GM23338 (cell line): ENCODE data around the gene IZUMO3. TPM values are rescaled to one million over a fixed set of nuclear protein-coding genes. Genes with fewer than 3 reads are reported as not detected.

Experiments used
- ATAC-seq: fragments of 200-7000 bp; cut with Tn5 transposase; 3 replicates; pipeline ENCODE4 v1.9.1; 2020
- DNase-seq: peaks from one replicate; pipeline ENCODE4 v3.0.0-alpha.2; 2015; ENCODE audit warnings: low spot score
- H2AFZ ChIP-seq: fragments of 200-600 bp; sonication (generic); 2 replicates; pipeline ENCODE4 v1.8.0; 2016; ENCODE audit warnings: antibody characterized with exemption, mild to moderate bottlenecking, moderate library complexity
- H3F3A ChIP-seq: fragments of 200-600 bp; sonication (generic); replicated peaks from 2 replicates; pipeline ENCODE4 v1.8.0; 2017; ENCODE audit warnings: antibody characterized with exemption, mixed run types, low read depth
- H3K27ac ChIP-seq: fragments of 200-600 bp; sonication (generic); 2 replicates; pipeline ENCODE4 v1.6.1; 2016; ENCODE audit warnings: low read depth
- H3K27me3 ChIP-seq: fragments of 200-600 bp; sonication (generic); 2 replicates; pipeline ENCODE4 v1.8.0; 2016; ENCODE audit warnings: mild to moderate bottlenecking, mixed run types, moderate library complexity; ENCODE audit not compliant: insufficient read depth
- H3K36me3 ChIP-seq: fragments of 200-600 bp; sonication (generic); 2 replicates; pipeline ENCODE4 v1.8.0; 2016; ENCODE audit warnings: mild to moderate bottlenecking; ENCODE audit not compliant: insufficient read depth
- H3K4me1 ChIP-seq: fragments of 200-600 bp; sonication (generic); 2 replicates; pipeline ENCODE4 v1.8.0; 2016; ENCODE audit warnings: mild to moderate bottlenecking, moderate library complexity; ENCODE audit not compliant: insufficient read depth
- H3K4me2 ChIP-seq: fragments of 200-600 bp; sonication (generic); 2 replicates; pipeline ENCODE4 v1.7.1; 2017; ENCODE audit warnings: mixed run types
- H3K4me3 ChIP-seq: fragments of 200-600 bp; sonication (generic); 2 replicates; pipeline ENCODE4 v1.6.1; 2016; ENCODE audit warnings: mixed run types
- H3K79me2 ChIP-seq: fragments of 200-600 bp; sonication (generic); replicated peaks from 2 replicates; pipeline ENCODE4 v1.8.0; 2017; ENCODE audit warnings: mild to moderate bottlenecking; ENCODE audit not compliant: insufficient read depth
- H3K9me2 ChIP-seq: fragments of 200-600 bp; sonication (generic); 2 replicates; pipeline ENCODE4 v1.8.0; 2017; ENCODE audit not compliant: insufficient read depth
- H4K20me1 ChIP-seq: fragments of 200-600 bp; sonication (generic); replicated peaks from 2 replicates; pipeline ENCODE4 v1.8.0; 2017; ENCODE audit warnings: mild to moderate bottlenecking; ENCODE audit not compliant: insufficient read depth
- H3K27ac Mint-ChIP-seq: 2 replicates; pipeline ENCODE4 v1.8.0; 2020; ENCODE audit warnings: inconsistent platforms, mild to moderate bottlenecking, moderate library complexity, mixed read lengths
- H3K27me3 Mint-ChIP-seq: 3 replicates; pipeline ENCODE4 v1.8.0; 2022; ENCODE audit warnings: low read depth, mild to moderate bottlenecking, moderate library complexity, mixed read lengths, inconsistent platforms; ENCODE audit not compliant: insufficient read depth, poor library complexity
- H3K36me3 Mint-ChIP-seq: 3 replicates; pipeline ENCODE4 v1.8.0; 2021; ENCODE audit warnings: low read depth, mild to moderate bottlenecking, inconsistent platforms, moderate library complexity, mixed read lengths
- H3K4me1 Mint-ChIP-seq: 3 replicates; pipeline ENCODE4 v1.8.0; 2020; ENCODE audit warnings: mild to moderate bottlenecking, inconsistent platforms, mixed read lengths
- H3K4me3 Mint-ChIP-seq: 3 replicates; pipeline ENCODE4 v1.8.0; 2021; ENCODE audit warnings: moderate library complexity, mild to moderate bottlenecking, inconsistent platforms, mixed read lengths
- H3K9me3 Mint-ChIP-seq: 3 replicates; pipeline ENCODE4 v1.8.0; 2020; ENCODE audit warnings: moderate library complexity, mild to moderate bottlenecking, inconsistent platforms, mixed read lengths
- CTCF ChIP-seq, 2 experiments: fragments of 200-600 bp in 1 of 2; sonication (generic) in 1 of 2; conservative IDR thresholded peaks; 2 replicates each; pipeline versions ENCODE4 v1.5.1 to v1.6.1; 2016 to 2017; ENCODE audit warnings: antibody characterized with exemption in 2 of 2, low read depth in 2 of 2, mild to moderate bottlenecking in 2 of 2, moderate library complexity in 1 of 2
- EZH2 ChIP-seq: fragments of 200-600 bp; sonication (generic); IDR thresholded peaks from one replicate; pipeline ENCODE4 v1.8.0; 2017; ENCODE audit warnings: antibody characterized with exemption, mild to moderate bottlenecking, low read depth; ENCODE audit not compliant: unreplicated experiment
- EZH2phosphoT487 ChIP-seq: fragments of 200-600 bp; sonication (generic); IDR thresholded peaks from one replicate; pipeline ENCODE4 v1.8.1; 2018; ENCODE audit warnings: antibody characterized with exemption; ENCODE audit not compliant: unreplicated experiment
- POLR2AphosphoS5 ChIP-seq: IDR thresholded peaks from 2 replicates; pipeline ENCODE4 v1.6.1; 2016; ENCODE audit warnings: antibody characterized with exemption, low read depth
- STAT1 ChIP-seq: IDR thresholded peaks from one replicate; pipeline ENCODE4 v1.6.1; 2016; ENCODE audit warnings: antibody characterized with exemption; ENCODE audit not compliant: unreplicated experiment
- ZNF462 ChIP-seq: fragments of 250-450 bp; sonication (Bioruptor Pico); IDR thresholded peaks from 2 replicates; pipeline ENCODE4 v1.5.0; 2020; ENCODE audit warnings: mild to moderate bottlenecking, moderate library complexity
- polyA plus RNA-seq: library from polyadenylated mRNA; unstranded; fragments of >200 nt; fragmentation: Nextera tagmentation; extraction: Ambion mirVana; gene quantifications from 2 replicates; pipeline ENCODE4 v1.2.1, GENCODE V29; 2016
- total RNA-seq: library from RNA; depleted of rRNA; stranded (reverse); fragments of >200 nt; shearing (Covaris generic); gene quantifications from 2 replicates; pipeline ENCODE4 v1.2.3, GENCODE V29; 2014
- TF ChIP-seq, protein P1 (sequence below): IDR thresholded peaks from 2 replicates; pipeline ENCODE4 v1.6.1; 2016; ENCODE audit warnings: antibody characterized with exemption

The IZUMO3 gene
- total and polyA plus RNA-seq, 2 experiments from 2014 or later = not detected

GRCh38 chr9:24504521-24504920, 41.2 kb downstream of the IZUMO3 start:
- H2AFZ ChIP-seq = no peak overlapping the region
- H3K27ac Mint-ChIP-seq = no peak overlapping the region
- H3K4me1 ChIP-seq = peaks cover 41% of the 10 kb centered on the region
- DNase-seq (no peak), ATAC-seq (no peak)
- no peak for TF ChIP-seq CTCF (conservative IDR thresholded peaks at IDR 0.05; ENCODE audit: low read depth in 2 of 2)
- no peaks in the 10 kb centered on the region for H4K20me1 ChIP-seq
- no peak overlapping the region for H3K4me3 Mint-ChIP-seq
- H3K27ac ChIP-seq = no peak overlapping the region
- H3K4me3 ChIP-seq = no peak overlapping the region
- H3K79me2 ChIP-seq = no peaks in the 10 kb centered on the region
- H3K36me3 Mint-ChIP-seq = peaks cover 12% of the 10 kb centered on the region
- H3F3A ChIP-seq = no peaks in the 10 kb centered on the region
- 0 out of 2 replicates have a peak, but pooled peaks cover 2% of the 10 kb centered on the region for H3K9me2 ChIP-seq
- no peaks in the 10 kb centered on the region for H3K27me3 Mint-ChIP-seq
- H3K9me3 Mint-ChIP-seq = peaks cover 13% of the 10 kb centered on the region
- no peak overlapping the region for H3K4me2 ChIP-seq
- no peaks in the 10 kb centered on the region for H3K36me3 ChIP-seq
- H3K4me1 Mint-ChIP-seq = peaks cover 44% of the 10 kb centered on the region
- H3K27me3 ChIP-seq = no peaks in the 10 kb centered on the region

DNA sequence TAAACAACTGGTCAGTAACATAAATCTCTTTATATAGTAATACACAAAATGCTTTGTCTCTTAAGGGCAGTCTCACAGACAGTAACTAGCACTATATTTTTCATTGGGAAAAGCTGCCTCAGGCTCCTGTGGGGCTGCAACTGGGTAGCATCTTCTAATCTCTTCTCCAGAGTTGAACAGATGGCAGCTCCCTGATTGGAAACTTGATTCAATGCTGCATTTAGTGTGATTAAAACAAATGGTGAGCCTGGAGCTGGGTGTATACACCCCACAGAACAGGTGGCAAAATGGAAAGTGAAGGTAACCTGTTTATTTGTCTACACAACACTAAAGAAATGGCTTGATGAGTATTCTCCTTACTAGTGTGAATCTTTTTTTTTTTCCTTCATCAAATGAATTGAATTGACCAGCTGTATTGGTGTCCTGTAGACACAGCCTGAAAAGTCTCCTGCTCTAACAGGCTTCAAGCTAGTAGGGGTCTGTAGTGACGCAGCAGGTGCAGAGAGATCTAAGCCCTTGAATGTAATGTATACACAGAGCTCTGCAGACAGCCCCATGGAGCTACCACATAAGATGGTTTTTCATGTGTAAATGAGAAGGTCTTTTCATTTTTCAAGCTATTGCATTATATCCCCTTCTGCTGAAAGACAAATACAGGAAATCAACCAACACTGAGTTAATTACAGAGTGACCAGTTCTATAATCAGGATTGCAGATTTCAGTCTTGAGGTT, 43.3 kb downstream of the IZUMO3 start:
- ATAC-seq (peak; percentile 89), DNase-seq (peak; percentile 22)
- Histone ChIP-seq H4K20me1 (no peaks in the 10 kb centered on the region), H3K27me3 (no peaks in the 10 kb centered on the region), H3K4me1 (peaks cover 50% of the 10 kb centered on the region), H3K79me2 (no peaks in the 10 kb centered on the region), H3F3A (no peaks in the 10 kb centered on the region), H2AFZ (no peak overlapping the region), H3K9me2 (0 out of 2 replicates have a peak, but pooled peaks cover 2% of the 10 kb centered on the region), H3K4me3 (peak overlapping the region; percentile 8; the same call in 1 of the 2 replicates), H3K4me2 (peak overlapping the region; percentile 50; the same call in 1 of the 2 replicates), H3K36me3 (no peaks in the 10 kb centered on the region), H3K27ac (peak overlapping the region; percentile 58)
- no peaks in the 10 kb centered on the region for H3K27me3 Mint-ChIP-seq
- no peaks in the 10 kb centered on the region for H3K9me3 Mint-ChIP-seq
- H3K4me1 Mint-ChIP-seq = peaks cover 62% of the 10 kb centered on the region
- H3K36me3 Mint-ChIP-seq = no peaks in the 10 kb centered on the region
- H3K4me3 Mint-ChIP-seq = no peak overlapping the region; the same call in 2 of the 3 replicates
- no peak overlapping the region for H3K27ac Mint-ChIP-seq
- TF ChIP-seq EZH2phosphoT487 (no peak), POLR2AphosphoS5 (no peak), STAT1 (no peak), ZNF462 (CRISPR knock-in tag) (peak; percentile 60; the same call in 1 of the 2 replicates), EZH2 (no peak)
- TF ChIP-seq, protein P1, sequence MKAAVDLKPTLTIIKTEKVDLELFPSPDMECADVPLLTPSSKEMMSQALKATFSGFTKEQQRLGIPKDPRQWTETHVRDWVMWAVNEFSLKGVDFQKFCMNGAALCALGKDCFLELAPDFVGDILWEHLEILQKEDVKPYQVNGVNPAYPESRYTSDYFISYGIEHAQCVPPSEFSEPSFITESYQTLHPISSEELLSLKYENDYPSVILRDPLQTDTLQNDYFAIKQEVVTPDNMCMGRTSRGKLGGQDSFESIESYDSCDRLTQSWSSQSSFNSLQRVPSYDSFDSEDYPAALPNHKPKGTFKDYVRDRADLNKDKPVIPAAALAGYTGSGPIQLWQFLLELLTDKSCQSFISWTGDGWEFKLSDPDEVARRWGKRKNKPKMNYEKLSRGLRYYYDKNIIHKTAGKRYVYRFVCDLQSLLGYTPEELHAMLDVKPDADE = peak; percentile 29; the same call in 1 of the 2 replicates
